MM.1S (cell line): Measurements from ENCODE around the gene PLAA.

ENCODE experiments used
- CTCF ChIP-seq: fragments of 300-600 bp; sonication (generic); IDR thresholded peaks from 2 replicates; pipeline ENCODE4 v1.5.1; 2016; ENCODE audit warnings: antibody characterized with exemption, low read length, mixed read lengths
- EZH2phosphoT487 ChIP-seq: fragments of 300-600 bp; sonication (generic); IDR thresholded peaks from 2 replicates; pipeline ENCODE4 v1.6.1; 2018; ENCODE audit warnings: antibody characterized with exemption, low read length

- TF ChIP-seq CTCF (no peak), EZH2phosphoT487 (no peak)
These were observed 24.7 kb upstream of the PLAA start for GRCh38 chr9:26971721-26972120.
